ENCODE measurements around the gene HERC2.

The HERC2 gene

GRCh38 chr15:28099555-28100140 is 222.3 kb downstream of the HERC2 start:
- no peak for TF ChIP-seq JUND (IDR thresholded peaks at IDR 0.05; ENCODE audit: low read depth)
- in situ Hi-C loops (cut with HindIII; ENCODE audit: low pct_unique_long_range_greater_than_20kb, low sequenced_read_pairs): no loop called here
- no peak for DNase-seq (ENCODE audit: low read depth in 1 of 2, low spot score in 1 of 2)

GRCh38 chr15:28098766-28099554 is 223.0 kb downstream of the HERC2 start, which contains the start of gene OCA2:
Gene OCA2 (minus strand): TSS chr15:28099315. CDS start chr15:28081874, 17,441 bp downstream.
- DNase-seq (ENCODE audit: low read depth in 1 of 2, low spot score in 1 of 2): no peak
- no peak for TF ChIP-seq JUND (IDR thresholded peaks at IDR 0.05; ENCODE audit: low read depth)
- in situ Hi-C loops (cut with HindIII; ENCODE audit: low pct_unique_long_range_greater_than_20kb, low sequenced_read_pairs): no loop called here

GRCh38 chr15:28098360-28098765 is 223.6 kb downstream of the HERC2 start:
- in situ Hi-C loops (cut with HindIII; ENCODE audit: low pct_unique_long_range_greater_than_20kb, low sequenced_read_pairs): no loop called here
- no peak for TF ChIP-seq JUND (IDR thresholded peaks at IDR 0.05; ENCODE audit: low read depth)
- DNase-seq (ENCODE audit: low read depth in 1 of 2, low spot score in 1 of 2): no peak

GRCh38 chr15:28097656-28098359 is 224.2 kb downstream of the HERC2 start:
- in situ Hi-C loops (cut with HindIII; ENCODE audit: low pct_unique_long_range_greater_than_20kb, low sequenced_read_pairs): no loop called here
- no peak for TF ChIP-seq JUND (IDR thresholded peaks at IDR 0.05; ENCODE audit: low read depth)
- DNase-seq (ENCODE audit: low read depth in 1 of 2, low spot score in 1 of 2): no peak

GRCh38 chr15:28096670-28097431 is 225.1 kb downstream of the HERC2 start:
- in situ Hi-C loops (cut with HindIII; ENCODE audit: low pct_unique_long_range_greater_than_20kb, low sequenced_read_pairs): no loop called here
- no peak for TF ChIP-seq JUND (IDR thresholded peaks at IDR 0.05; ENCODE audit: low read depth)
- DNase-seq (ENCODE audit: low read depth in 1 of 2, low spot score in 1 of 2): no peak

- TF ChIP-seq JUND (IDR thresholded peaks at IDR 0.05; ENCODE audit: low read depth): no peak
- no peak for DNase-seq (ENCODE audit: low read depth in 1 of 2, low spot score in 1 of 2)
- in situ Hi-C loops (cut with HindIII; ENCODE audit: low pct_unique_long_range_greater_than_20kb, low sequenced_read_pairs): no loop called here
These were observed 225.6 kb downstream of the HERC2 start for GRCh38 chr15:28096411-28096669.

GRCh38 chr15:28094732-28095521 is 227.1 kb downstream of the HERC2 start:
- DNase-seq (ENCODE audit: low read depth in 1 of 2, low spot score in 1 of 2): peak; percentile 35 to 44
- in situ Hi-C loops (cut with HindIII; ENCODE audit: low pct_unique_long_range_greater_than_20kb, low sequenced_read_pairs): no loop called here
- TF ChIP-seq JUND (IDR thresholded peaks at IDR 0.05; ENCODE audit: low read depth): no peak

- no peak for DNase-seq (ENCODE audit: low read depth in 1 of 2, low spot score in 1 of 2)
- TF ChIP-seq JUND (IDR thresholded peaks at IDR 0.05; ENCODE audit: low read depth): no peak
- in situ Hi-C loops (cut with HindIII; ENCODE audit: low pct_unique_long_range_greater_than_20kb, low sequenced_read_pairs): no loop called here
These were observed 228.0 kb downstream of the HERC2 start for GRCh38 chr15:28093752-28094535.

- no peak for TF ChIP-seq JUND (IDR thresholded peaks at IDR 0.05; ENCODE audit: low read depth)
- no peak for DNase-seq (ENCODE audit: low read depth in 1 of 2, low spot score in 1 of 2)
- in situ Hi-C loops (cut with HindIII; ENCODE audit: low pct_unique_long_range_greater_than_20kb, low sequenced_read_pairs): no loop called here
These were observed 230.7 kb downstream of the HERC2 start for GRCh38 chr15:28091313-28091712.

- in situ Hi-C loops (cut with HindIII; ENCODE audit: low pct_unique_long_range_greater_than_20kb, low sequenced_read_pairs): no loop called here
- DNase-seq (ENCODE audit: low read depth in 1 of 2, low spot score in 1 of 2): peak; percentile 48 to 67
- no peak for TF ChIP-seq JUND (IDR thresholded peaks at IDR 0.05; ENCODE audit: low read depth)
These were observed 235.7 kb downstream of the HERC2 start for GRCh38 chr15:28086175-28086703.
